K562 (cell line): ENCODE data around the gene ABHD18. TPM values are rescaled to one million over a fixed set of nuclear protein-coding genes. Genes with fewer than 3 reads are reported as not detected.
"Not testable (repeated sequence)": the region's sequence is repeated elsewhere in the genome, so short reads cannot be mapped to it uniquely, and the experiment has no call there.

Experiments used
- ATAC-seq: fragments of 200-7000 bp; cut with Tn5 transposase; 3 replicates; pipeline ENCODE4 v1.9.1; 2020; ENCODE audit warnings: moderate library complexity
- BruUV-seq: library from RNA; stranded (reverse); fragments of 400-500 nt; replicated peaks from 2 replicates; lab custom pipeline; 2021; lab: Mats Ljungman, UMichigan
- CTCF ChIA-PET: fragments of 300-600 bp; formaldehyde crosslinking; extraction: SDS; loops from one replicate; lab custom pipeline; 2021; ENCODE audit warnings: low intra/inter-chr PET ratio; lab: Yijun Ruan, JAX
- POLR2A ChIA-PET: fragments of 300-600, 350-650 bp; sonication (Branson Sonifier 250); formaldehyde crosslinking; extraction: SDS; loops from one replicate; lab custom pipeline; 2021; ENCODE audit warnings: antibody characterized with exemption, inconsistent platforms; lab: Yijun Ruan, JAX
- DNase-seq, 4 experiments: peaks; one replicate each; pipeline versions ENCODE4 v3.0.0 to v3.0.0-alpha.2; 2011 to 2018; ENCODE audit warnings: low spot score in 3 of 4, mixed read lengths in 3 of 4; ENCODE audit errors: extremely low read depth in 1 of 4
- FAIRE-seq: peaks from 2 replicates; lab custom pipeline; 2011; peaks lifted over from hg19 to GRCh38; lab: Jason Lieb, UNC
- H2AFZ ChIP-seq: 2 replicates; pipeline ENCODE4 v1.6.0; 2011; ENCODE audit warnings: low read depth, low read length, control low read depth, inconsistent platforms
- H3K27ac ChIP-seq: fragments of 200-600 bp; 3 replicates; pipeline ENCODE4 v1.8.0; 2011; ENCODE audit warnings: low read depth, mild to moderate bottlenecking, control low read depth, inconsistent platforms, low read length, moderate library complexity, mixed read lengths; ENCODE audit errors: extremely low read depth
- H3K27me3 ChIP-seq, 2 experiments: fragments of 300-600 bp in 1 of 2; 2 replicates in 1 of 2; 3 replicates in 1 of 2; pipeline versions ENCODE4 v1.6.0 to v1.8.0; 2011; ENCODE audit warnings: inconsistent platforms in 2 of 2, low read length in 2 of 2, mild to moderate bottlenecking in 1 of 2, mixed read lengths in 1 of 2, moderate library complexity in 1 of 2; ENCODE audit not compliant: control insufficient read depth in 2 of 2, insufficient read depth in 2 of 2
- H3K36me3 ChIP-seq: fragments of 300-600 bp; 3 replicates; pipeline ENCODE4 v1.8.0; 2011; ENCODE audit warnings: mild to moderate bottlenecking, low read length, inconsistent platforms; ENCODE audit not compliant: control insufficient read depth, insufficient read depth
- H3K4me1 ChIP-seq, 2 experiments: fragments of 200-600 bp in 1 of 2; replicated peaks in 1 of 2; 2 replicates in 1 of 2; 3 replicates in 1 of 2; pipeline versions ENCODE4 v1.5.1 to v1.8.0; 2011; ENCODE audit warnings: inconsistent platforms in 2 of 2, low read length in 2 of 2, mild to moderate bottlenecking in 1 of 2, mixed read lengths in 1 of 2, moderate library complexity in 1 of 2; ENCODE audit not compliant: control insufficient read depth in 2 of 2, insufficient read depth in 2 of 2
- H3K4me2 ChIP-seq: 2 replicates; pipeline ENCODE4 v1.6.1; 2011; ENCODE audit warnings: low read length, control low read depth, inconsistent platforms, mixed read lengths; ENCODE audit not compliant: insufficient read depth
- H3K4me3 ChIP-seq: fragments of 200-600 bp; sonication (generic), shearing (Covaris generic); 2 replicates; pipeline ENCODE4 v1.5.1; 2016; ENCODE audit warnings: control low read depth, inconsistent platforms
- H3K79me2 ChIP-seq: fragments of 200-600 bp; 3 replicates; pipeline ENCODE4 v1.8.0; 2011; ENCODE audit warnings: low read length, inconsistent platforms; ENCODE audit not compliant: control insufficient read depth, insufficient read depth
- H3K9ac ChIP-seq, 2 experiments: 2 replicates each; pipeline versions ENCODE4 v1.6.0 to v1.6.1; 2011; ENCODE audit warnings: low read depth in 2 of 2, low read length in 2 of 2, control low read depth in 1 of 2, inconsistent platforms in 1 of 2, mild to moderate bottlenecking in 1 of 2, mixed read lengths in 1 of 2; ENCODE audit not compliant: insufficient read depth in 1 of 2
- H3K9me1 ChIP-seq: one replicate; pipeline ENCODE4 v1.6.0; 2011; ENCODE audit warnings: inconsistent platforms, mild to moderate bottlenecking, low read length, moderate library complexity; ENCODE audit not compliant: control insufficient read depth, insufficient read depth
- H3K9me3 ChIP-seq: replicated peaks from 2 replicates; pipeline ENCODE4 v1.5.1; 2011; ENCODE audit warnings: low read depth, low read length, inconsistent platforms; ENCODE audit not compliant: control insufficient read depth, insufficient read depth
- H4K20me1 ChIP-seq: replicated peaks from 2 replicates; pipeline ENCODE4 v1.6.1; 2011; ENCODE audit warnings: low read length, inconsistent platforms, mixed read lengths; ENCODE audit not compliant: control insufficient read depth, insufficient read depth
- ZKSCAN1 ChIP-seq: fragments of 150-350 bp; IDR thresholded peaks from 2 replicates; pipeline ENCODE4 v1.6.1; 2016; ENCODE audit warnings: low read depth, low read length
- WGBS: fragments of 100-300 bp; shearing (Covaris generic); methylation state at CpG from one replicate; pipeline ENCODE4 v1.1.6; 2016; ENCODE audit warnings: low coverage, mixed read lengths; ENCODE audit not compliant: insufficient coverage; ENCODE audit errors: missing lambda C conversion rate; 5-methylcytosine and 5-hydroxymethylcytosine counted together
- in situ Hi-C: fragments of 300-500 bp; cut with MboI; formaldehyde crosslinking; loops from 4 replicates; pipeline ENCODE4 v1.15.0; 2018; ENCODE audit warnings: inconsistent platforms, mixed read lengths
- intact Hi-C: fragments of 100-400 bp; cut with micrococcal nuclease; formaldehyde crosslinking; loops from 2 replicates; pipeline ENCODE4 v1.14.2; 2022
- polyA plus RNA-seq, 8 experiments: library from polyadenylated mRNA; depleted of rRNA in 4 of 8; stranded (reverse) in 5 of 8; unstranded in 3 of 8; fragments of >200 nt; fragmentation: Nextera tagmentation in 2 of 8; fragmentation: Illumina TruSeq in 1 of 8; extraction: Ambion mirVana in 2 of 8; extraction: Trizol in 1 of 8; gene quantifications; 2 replicates each; pipeline versions ENCODE4 v1.2.1 to v1.2.3, GENCODE V29; 2011 to 2014; ENCODE audit warnings: inconsistent platforms in 1 of 8, missing spikeins in 1 of 8
- total RNA-seq, 7 experiments: library from RNA; depleted of rRNA in 6 of 7; stranded (reverse); fragments of >200 nt in 6 of 7; fragmentation: Illumina TruSeq in 2 of 7; extraction: Trizol in 2 of 7; gene quantifications; 2 replicates each; pipeline versions ENCODE4 v1.2.1 to v1.2.3, GENCODE V29; 2011 to 2021; ENCODE audit warnings: low replicate concordance in 1 of 7
- TF ChIP-seq, protein P1 (sequence below): fragments of 250-450 bp; sonication (Bioruptor Pico); IDR thresholded peaks from 2 replicates; pipeline ENCODE4 v1.4.0; 2020; ENCODE audit warnings: mild to moderate bottlenecking, moderate library complexity, borderline replicate concordance
- TF ChIP-seq, protein P2 (sequence below): sonication (generic); formaldehyde crosslinking; IDR thresholded peaks from 2 replicates; pipeline ENCODE4 v1.8.0; 2022; ENCODE audit warnings: mild to moderate bottlenecking, low read depth, missing genetic modification reagents

The ABHD18 gene
- total and polyA plus RNA-seq, 9 of the 15 experiments (the other 6 are each of a cell fraction or from before 2014, with no cell fraction given), result 6.1 to 25.0 (median 16.0) TPM

DNA sequence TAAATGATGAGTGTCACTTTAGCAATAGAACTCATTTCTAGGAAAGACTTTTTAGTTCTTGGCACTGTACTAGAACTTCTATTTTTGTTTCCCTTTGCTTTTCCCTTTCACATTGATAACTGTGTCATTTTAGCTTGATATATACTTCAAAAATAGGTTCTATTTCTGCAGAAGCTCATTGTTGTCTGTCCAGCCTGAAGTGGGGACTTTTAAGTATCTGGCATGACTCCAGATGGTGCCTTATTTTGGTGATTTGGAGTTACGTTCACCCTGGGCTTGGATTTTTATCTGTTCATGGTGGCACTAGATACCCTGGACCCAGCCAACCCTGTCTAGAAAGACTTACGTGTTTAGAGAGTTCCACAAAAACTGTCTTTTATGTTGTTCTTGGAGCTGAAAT is 3.4 kb downstream of the ABHD18 start (continued):
- TF ChIP-seq, protein P1, sequence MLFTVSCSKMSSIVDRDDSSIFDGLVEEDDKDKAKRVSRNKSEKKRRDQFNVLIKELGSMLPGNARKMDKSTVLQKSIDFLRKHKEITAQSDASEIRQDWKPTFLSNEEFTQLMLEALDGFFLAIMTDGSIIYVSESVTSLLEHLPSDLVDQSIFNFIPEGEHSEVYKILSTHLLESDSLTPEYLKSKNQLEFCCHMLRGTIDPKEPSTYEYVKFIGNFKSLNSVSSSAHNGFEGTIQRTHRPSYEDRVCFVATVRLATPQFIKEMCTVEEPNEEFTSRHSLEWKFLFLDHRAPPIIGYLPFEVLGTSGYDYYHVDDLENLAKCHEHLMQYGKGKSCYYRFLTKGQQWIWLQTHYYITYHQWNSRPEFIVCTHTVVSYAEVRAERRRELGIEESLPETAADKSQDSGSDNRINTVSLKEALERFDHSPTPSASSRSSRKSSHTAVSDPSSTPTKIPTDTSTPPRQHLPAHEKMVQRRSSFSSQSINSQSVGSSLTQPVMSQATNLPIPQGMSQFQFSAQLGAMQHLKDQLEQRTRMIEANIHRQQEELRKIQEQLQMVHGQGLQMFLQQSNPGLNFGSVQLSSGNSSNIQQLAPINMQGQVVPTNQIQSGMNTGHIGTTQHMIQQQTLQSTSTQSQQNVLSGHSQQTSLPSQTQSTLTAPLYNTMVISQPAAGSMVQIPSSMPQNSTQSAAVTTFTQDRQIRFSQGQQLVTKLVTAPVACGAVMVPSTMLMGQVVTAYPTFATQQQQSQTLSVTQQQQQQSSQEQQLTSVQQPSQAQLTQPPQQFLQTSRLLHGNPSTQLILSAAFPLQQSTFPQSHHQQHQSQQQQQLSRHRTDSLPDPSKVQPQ (CRISPR knock-in tag), result no peak
- no peak for TF ChIP-seq ZKSCAN1
- TF ChIP-seq, protein P2, sequence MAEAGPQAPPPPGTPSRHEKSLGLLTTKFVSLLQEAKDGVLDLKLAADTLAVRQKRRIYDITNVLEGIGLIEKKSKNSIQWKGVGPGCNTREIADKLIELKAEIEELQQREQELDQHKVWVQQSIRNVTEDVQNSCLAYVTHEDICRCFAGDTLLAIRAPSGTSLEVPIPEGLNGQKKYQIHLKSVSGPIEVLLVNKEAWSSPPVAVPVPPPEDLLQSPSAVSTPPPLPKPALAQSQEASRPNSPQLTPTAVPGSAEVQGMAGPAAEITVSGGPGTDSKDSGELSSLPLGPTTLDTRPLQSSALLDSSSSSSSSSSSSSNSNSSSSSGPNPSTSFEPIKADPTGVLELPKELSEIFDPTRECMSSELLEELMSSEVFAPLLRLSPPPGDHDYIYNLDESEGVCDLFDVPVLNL (CRISPR knock-in tag), result no peak

DNA sequence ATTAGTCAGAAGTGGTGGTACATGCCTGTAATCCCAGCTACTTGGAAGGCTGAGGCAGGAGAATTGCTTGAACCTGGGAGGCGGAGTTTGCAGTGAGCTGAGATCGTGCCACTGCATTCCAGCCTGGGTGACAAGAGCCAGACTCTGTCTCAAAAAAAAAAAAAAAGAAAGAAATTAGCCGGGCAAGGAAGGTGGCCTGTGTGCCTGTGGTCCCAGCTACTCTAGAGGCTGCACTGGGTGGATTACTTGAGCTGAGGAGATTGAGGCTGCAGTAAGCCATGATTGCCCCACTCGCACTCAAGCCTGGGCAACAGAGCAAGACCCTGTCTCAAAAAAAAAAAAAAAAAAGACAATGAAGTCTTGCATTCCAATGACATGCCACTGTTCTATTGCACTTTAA is 5.7 kb downstream of the ABHD18 start:
- 100% methylated on average over 3 of the region's 4 CpGs for WGBS
- H3K4me2 ChIP-seq, FAIRE-seq, H4K20me1 ChIP-seq, POLR2A ChIA-PET, intact Hi-C loops, H3K4me3 ChIP-seq, ATAC-seq, BruUV-seq, H2AFZ ChIP-seq, DNase-seq, H3K9me1 ChIP-seq, CTCF ChIA-PET, H3K9me3 ChIP-seq, H3K9ac ChIP-seq, H3K27ac ChIP-seq, H3K27me3 ChIP-seq, in situ Hi-C loops: not testable (repeated sequence)
- Histone ChIP-seq H3K79me2 (peaks cover 70% of the 10 kb centered on the region), H3K36me3 (peaks cover 36% of the 10 kb centered on the region; the same call in 2 of the 3 replicates), H3K4me1 (peaks cover 13 to 15% of the 10 kb centered on the region in 2 experiments; a peak in 4 of 5 replicates)
